Effector memory CD4-positive, alpha-beta T cell (primary cell): Measurements from ENCODE around the gene AGXT.

Experiments used
- DNase-seq, 3 donors: peaks; one replicate each; pipeline ENCODE4 v3.0.0-alpha.2; 2020
- H3K27ac ChIP-seq: 2 replicates; pipeline ENCODE4 v1.7.0; 2013; ENCODE audit warnings: mild to moderate bottlenecking, low read length, moderate library complexity; ENCODE audit not compliant: insufficient read depth, poor library complexity, severe bottlenecking
- H3K27me3 ChIP-seq: replicated peaks from 2 replicates; pipeline ENCODE4 v1.7.0; 2013; ENCODE audit warnings: mild to moderate bottlenecking, low read length; ENCODE audit not compliant: insufficient read depth, control insufficient read depth, poor library complexity, severe bottlenecking
- H3K36me3 ChIP-seq: 2 replicates; pipeline ENCODE4 v1.7.0; 2013; ENCODE audit warnings: mild to moderate bottlenecking, low read length, moderate library complexity; ENCODE audit not compliant: control insufficient read depth, insufficient read depth
- H3K4me1 ChIP-seq: 2 replicates; pipeline ENCODE4 v1.7.0; 2013; ENCODE audit warnings: low read length, mild to moderate bottlenecking; ENCODE audit not compliant: control insufficient read depth, insufficient read depth, poor library complexity, severe bottlenecking
- H3K4me3 ChIP-seq: 2 replicates; pipeline ENCODE4 v1.7.0; 2013; ENCODE audit warnings: low read length, low read depth, mild to moderate bottlenecking; ENCODE audit not compliant: insufficient read depth, poor library complexity, severe bottlenecking
- H3K9me3 ChIP-seq: 2 replicates; pipeline ENCODE4 v1.7.0; 2013; ENCODE audit warnings: mild to moderate bottlenecking, low read length, moderate library complexity; ENCODE audit not compliant: control insufficient read depth

Gene AGXT

GRCh38 chr2:240922245-240922981 lies 53.8 kb downstream of the AGXT start:
- Histone ChIP-seq H3K36me3 (no peaks in the 10 kb centered on the region), H3K27ac (no peak overlapping the region), H3K4me3 (no peak overlapping the region), H3K4me1 (no peaks in the 10 kb centered on the region), H3K9me3 (no peaks in the 10 kb centered on the region), H3K27me3 (no peaks in the 10 kb centered on the region)
- DNase-seq: no peak

GRCh38 chr2:240922982-240923537 lies 54.4 kb downstream of the AGXT start:
- H3K36me3 ChIP-seq: no peaks in the 10 kb centered on the region
- no peak overlapping the region for H3K4me3 ChIP-seq
- no peak for DNase-seq
- H3K9me3 ChIP-seq: no peaks in the 10 kb centered on the region
- H3K27ac ChIP-seq: no peak overlapping the region
- H3K4me1 ChIP-seq: no peaks in the 10 kb centered on the region
- H3K27me3 ChIP-seq: no peaks in the 10 kb centered on the region

GRCh38 chr2:240925191-240925567 lies 56.6 kb downstream of the AGXT start:
- Histone ChIP-seq H3K9me3 (no peaks in the 10 kb centered on the region), H3K27me3 (no peaks in the 10 kb centered on the region), H3K4me1 (no peaks in the 10 kb centered on the region), H3K36me3 (no peaks in the 10 kb centered on the region), H3K27ac (no peak overlapping the region), H3K4me3 (no peak overlapping the region)
- DNase-seq: peak in 1 of 3 donors; percentile 12

- H3K27ac ChIP-seq: no peak overlapping the region
- no peak overlapping the region for H3K4me3 ChIP-seq
- H3K27me3 ChIP-seq: no peaks in the 10 kb centered on the region
- no peaks in the 10 kb centered on the region for H3K36me3 ChIP-seq
- no peak for DNase-seq
- no peaks in the 10 kb centered on the region for H3K9me3 ChIP-seq
- no peaks in the 10 kb centered on the region for H3K4me1 ChIP-seq
Observed at GRCh38 chr2:240925568-240926515, 57.2 kb downstream of the AGXT start.

GRCh38 chr2:240926516-240927389 lies 58.1 kb downstream of the AGXT start:
- Histone ChIP-seq H3K36me3 (no peaks in the 10 kb centered on the region), H3K27me3 (no peaks in the 10 kb centered on the region), H3K4me3 (no peak overlapping the region), H3K4me1 (no peaks in the 10 kb centered on the region), H3K27ac (no peak overlapping the region), H3K9me3 (no peaks in the 10 kb centered on the region)
- DNase-seq: no peak

- Histone ChIP-seq H3K4me3 (no peak overlapping the region), H3K36me3 (no peaks in the 10 kb centered on the region), H3K9me3 (no peaks in the 10 kb centered on the region), H3K27ac (no peak overlapping the region), H3K27me3 (no peaks in the 10 kb centered on the region), H3K4me1 (no peaks in the 10 kb centered on the region)
- DNase-seq: no peak
Observed at GRCh38 chr2:240927390-240927781, 58.8 kb downstream of the AGXT start.

GRCh38 chr2:240928476-240929363 lies 60.1 kb downstream of the AGXT start:
- Histone ChIP-seq H3K4me1 (no peaks in the 10 kb centered on the region), H3K27ac (no peak overlapping the region), H3K9me3 (no peaks in the 10 kb centered on the region), H3K36me3 (no peaks in the 10 kb centered on the region), H3K4me3 (no peak overlapping the region), H3K27me3 (no peaks in the 10 kb centered on the region)
- DNase-seq: no peak

- H3K27me3 ChIP-seq: no peaks in the 10 kb centered on the region
- H3K27ac ChIP-seq: no peak overlapping the region
- no peak for DNase-seq
- H3K4me3 ChIP-seq: no peak overlapping the region
- H3K9me3 ChIP-seq: no peaks in the 10 kb centered on the region
- no peaks in the 10 kb centered on the region for H3K36me3 ChIP-seq
- no peaks in the 10 kb centered on the region for H3K4me1 ChIP-seq
Observed at GRCh38 chr2:240929364-240930095, 60.9 kb downstream of the AGXT start.
